Choroid plexus epithelial cell (primary cell): ENCODE results near the gene COL25A1.

Experiments
- DNase-seq: peaks from one replicate; pipeline ENCODE4 v3.0.0-alpha.2; 2010; ENCODE audit warnings: low read depth
- H3K4me3 ChIP-seq: 2 replicates; pipeline ENCODE4 v1.5.1; 2011; ENCODE audit warnings: low read depth, mild to moderate bottlenecking, control low read depth, low read length, moderate library complexity
- TF ChIP-seq, protein P1 (sequence below): conservative IDR thresholded peaks from 2 replicates; pipeline ENCODE4 v1.5.1; 2011; ENCODE audit warnings: low read depth, mild to moderate bottlenecking, control low read depth, inconsistent platforms, low read length, moderate library complexity

Gene COL25A1

DNA sequence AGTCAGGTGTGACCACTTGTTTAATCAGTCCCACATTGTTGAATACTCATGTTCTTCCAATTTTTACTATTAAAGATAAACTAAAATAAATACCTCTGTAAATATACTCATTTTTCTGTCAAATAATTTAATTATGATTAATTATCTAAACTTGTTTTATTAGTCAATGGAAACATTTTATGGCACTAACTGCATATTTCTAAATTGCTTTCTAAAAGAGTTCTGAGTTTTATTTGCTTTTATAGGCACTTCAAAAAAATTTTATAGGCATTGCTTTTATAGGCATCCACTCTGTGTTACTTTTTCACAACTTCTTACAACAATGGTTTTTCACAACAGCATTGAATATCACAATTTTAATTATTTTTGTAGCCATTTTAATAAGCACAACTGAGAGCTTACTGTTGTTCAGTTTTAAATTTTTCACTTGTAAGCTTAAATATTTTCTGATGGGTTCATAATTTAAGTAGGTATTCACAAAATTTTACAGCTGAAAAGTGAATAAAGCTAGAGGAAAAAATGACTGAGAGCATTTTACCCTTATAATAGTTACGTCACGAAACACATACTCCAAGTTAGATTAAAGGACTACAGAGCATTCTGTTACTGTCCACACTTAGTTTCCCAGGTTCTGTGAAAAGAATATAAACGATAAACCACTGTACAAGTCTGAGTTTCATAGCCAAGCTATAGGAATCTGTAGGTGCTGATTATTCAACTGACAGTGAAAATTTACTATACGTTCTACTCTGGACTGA lies 398.8 kb downstream of the COL25A1 start:
- no peak overlapping the region for H3K4me3 ChIP-seq
- TF ChIP-seq, protein P1, sequence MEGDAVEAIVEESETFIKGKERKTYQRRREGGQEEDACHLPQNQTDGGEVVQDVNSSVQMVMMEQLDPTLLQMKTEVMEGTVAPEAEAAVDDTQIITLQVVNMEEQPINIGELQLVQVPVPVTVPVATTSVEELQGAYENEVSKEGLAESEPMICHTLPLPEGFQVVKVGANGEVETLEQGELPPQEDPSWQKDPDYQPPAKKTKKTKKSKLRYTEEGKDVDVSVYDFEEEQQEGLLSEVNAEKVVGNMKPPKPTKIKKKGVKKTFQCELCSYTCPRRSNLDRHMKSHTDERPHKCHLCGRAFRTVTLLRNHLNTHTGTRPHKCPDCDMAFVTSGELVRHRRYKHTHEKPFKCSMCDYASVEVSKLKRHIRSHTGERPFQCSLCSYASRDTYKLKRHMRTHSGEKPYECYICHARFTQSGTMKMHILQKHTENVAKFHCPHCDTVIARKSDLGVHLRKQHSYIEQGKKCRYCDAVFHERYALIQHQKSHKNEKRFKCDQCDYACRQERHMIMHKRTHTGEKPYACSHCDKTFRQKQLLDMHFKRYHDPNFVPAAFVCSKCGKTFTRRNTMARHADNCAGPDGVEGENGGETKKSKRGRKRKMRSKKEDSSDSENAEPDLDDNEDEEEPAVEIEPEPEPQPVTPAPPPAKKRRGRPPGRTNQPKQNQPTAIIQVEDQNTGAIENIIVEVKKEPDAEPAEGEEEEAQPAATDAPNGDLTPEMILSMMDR: no peak
- no peak for DNase-seq

DNA sequence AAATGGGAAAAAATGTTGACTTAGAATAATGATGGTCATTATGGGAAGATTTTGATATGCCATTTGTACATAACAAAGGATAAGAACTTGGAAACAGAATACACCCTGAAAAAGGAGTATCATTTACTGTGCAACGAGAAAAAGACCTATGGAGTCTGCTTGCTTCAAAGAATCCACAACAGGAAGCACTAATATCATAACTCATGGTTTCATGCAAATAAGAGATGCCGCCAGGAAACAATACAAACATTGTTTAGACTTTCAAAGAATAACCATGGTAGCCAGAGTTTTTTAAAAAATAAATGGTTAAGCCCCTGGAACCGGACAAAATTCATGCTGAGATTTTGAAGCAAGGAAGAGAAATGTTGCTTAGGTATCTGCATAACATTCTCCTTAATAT lies 399.7 kb downstream of the COL25A1 start:
- H3K4me3 ChIP-seq: no peak overlapping the region
- no peak for DNase-seq
- TF ChIP-seq, protein P1: no peak

DNA sequence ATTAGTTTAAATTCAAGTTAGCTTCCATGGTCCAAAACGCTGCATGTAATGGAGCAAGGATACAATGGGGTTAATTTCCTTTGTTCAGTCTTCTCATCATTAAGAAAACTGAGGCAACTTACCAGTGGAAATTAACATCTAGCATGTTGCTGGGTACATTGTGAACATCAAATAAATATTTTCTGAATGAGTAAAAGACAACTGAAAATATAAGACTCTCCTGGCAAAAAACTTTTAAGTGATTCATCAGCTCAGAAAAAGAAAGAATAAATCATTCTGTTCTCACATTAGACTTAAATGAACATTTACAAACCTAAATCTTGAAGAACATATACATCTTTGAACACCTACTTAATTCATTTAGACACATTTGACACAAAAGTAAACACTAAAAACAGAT lies 401.2 kb downstream of the COL25A1 start:
- H3K4me3 ChIP-seq: no peak overlapping the region
- DNase-seq: no peak
- TF ChIP-seq, protein P1: no peak

DNA sequence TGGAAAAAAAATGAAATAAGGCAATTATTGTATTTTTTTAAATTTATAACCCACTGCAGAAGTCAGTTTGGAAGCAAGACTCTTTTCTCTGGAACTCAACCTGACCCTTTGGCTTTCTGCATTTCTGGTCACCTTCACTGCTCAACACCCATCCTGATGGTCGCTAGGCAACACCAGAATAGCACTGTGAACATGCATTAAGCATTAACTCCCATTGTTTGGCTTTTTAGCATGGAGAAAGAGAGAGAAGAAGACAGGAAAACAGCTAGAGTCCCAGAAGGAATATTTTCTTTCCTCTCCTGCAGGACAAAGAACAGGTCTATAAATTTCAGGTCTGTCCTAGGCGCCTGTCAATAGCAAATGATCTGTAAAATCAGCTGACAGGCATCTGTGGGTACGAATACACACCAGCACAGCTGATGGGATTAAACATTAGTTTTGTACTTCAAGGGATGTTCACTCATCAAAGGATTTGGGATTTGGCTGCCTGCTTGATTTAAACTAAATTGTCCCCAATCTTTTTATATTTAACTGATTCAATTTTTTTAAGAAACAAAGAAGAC lies 402.4 kb downstream of the COL25A1 start:
- no peak for DNase-seq
- H3K4me3 ChIP-seq: no peak overlapping the region
- TF ChIP-seq, protein P1: no peak

DNA sequence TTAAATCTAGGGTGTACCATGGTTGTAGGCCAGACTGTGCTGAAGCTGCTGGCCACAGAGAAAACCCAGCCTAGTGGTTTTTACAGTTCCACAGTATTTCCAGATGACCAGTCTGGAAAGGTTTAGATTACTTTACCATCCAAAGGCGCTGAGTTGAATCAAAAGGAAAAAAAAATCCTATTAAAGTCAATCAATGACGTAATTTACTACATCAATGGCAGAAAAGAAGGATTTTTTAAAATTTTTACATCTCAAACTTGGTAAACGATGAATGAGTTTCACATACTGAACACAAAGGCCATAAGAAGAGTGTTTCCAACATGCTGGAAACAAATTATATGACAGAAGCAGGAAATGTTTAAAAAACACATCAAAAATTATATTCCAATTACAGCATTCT lies 409.0 kb downstream of the COL25A1 start:
- H3K4me3 ChIP-seq: no peak overlapping the region
- DNase-seq: no peak
- TF ChIP-seq, protein P1: no peak

DNA sequence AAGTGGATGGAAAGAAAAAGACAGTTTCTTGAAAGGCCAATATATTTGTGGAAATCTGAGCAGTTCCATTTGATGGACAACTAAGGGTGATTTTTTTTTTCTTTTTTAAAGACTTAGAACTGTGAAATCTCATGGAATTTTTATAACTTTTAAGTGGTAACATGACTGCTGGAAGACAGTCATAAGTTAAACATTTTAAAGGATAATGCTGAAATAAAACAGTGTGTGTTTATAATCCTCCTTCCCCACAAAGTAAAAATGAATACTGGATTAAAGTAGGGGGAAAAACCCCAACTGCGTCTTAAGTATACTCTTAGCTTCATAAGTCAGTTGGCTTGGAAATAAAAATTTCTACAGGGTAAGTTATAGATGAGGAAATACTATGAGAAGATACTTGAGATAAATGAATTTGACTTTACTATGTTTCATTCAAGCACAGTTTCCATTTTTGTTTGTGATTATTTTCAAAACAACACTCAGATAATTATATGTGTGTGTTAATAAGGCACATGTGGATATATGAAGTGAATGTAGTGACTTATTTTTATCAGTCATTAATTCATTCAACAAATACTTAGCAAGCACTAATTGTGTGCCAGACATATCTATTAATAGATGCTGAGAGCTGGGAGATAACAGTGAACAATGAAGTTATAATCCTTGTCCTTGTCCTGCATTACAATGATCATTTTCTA lies 410.4 kb downstream of the COL25A1 start:
- TF ChIP-seq, protein P1: no peak
- no peak overlapping the region for H3K4me3 ChIP-seq
- DNase-seq: no peak
